ENCODE results near the gene MAN2B1. TPM values are rescaled to one million over a fixed set of nuclear protein-coding genes. Genes with fewer than 3 reads are reported as not detected.

MAN2B1 gene
- total and polyA plus RNA-seq, 2 of the 13 experiments (the other 11 are each of a cell fraction or from before 2014, with no cell fraction given): 23.6 to 23.8 TPM

DNA sequence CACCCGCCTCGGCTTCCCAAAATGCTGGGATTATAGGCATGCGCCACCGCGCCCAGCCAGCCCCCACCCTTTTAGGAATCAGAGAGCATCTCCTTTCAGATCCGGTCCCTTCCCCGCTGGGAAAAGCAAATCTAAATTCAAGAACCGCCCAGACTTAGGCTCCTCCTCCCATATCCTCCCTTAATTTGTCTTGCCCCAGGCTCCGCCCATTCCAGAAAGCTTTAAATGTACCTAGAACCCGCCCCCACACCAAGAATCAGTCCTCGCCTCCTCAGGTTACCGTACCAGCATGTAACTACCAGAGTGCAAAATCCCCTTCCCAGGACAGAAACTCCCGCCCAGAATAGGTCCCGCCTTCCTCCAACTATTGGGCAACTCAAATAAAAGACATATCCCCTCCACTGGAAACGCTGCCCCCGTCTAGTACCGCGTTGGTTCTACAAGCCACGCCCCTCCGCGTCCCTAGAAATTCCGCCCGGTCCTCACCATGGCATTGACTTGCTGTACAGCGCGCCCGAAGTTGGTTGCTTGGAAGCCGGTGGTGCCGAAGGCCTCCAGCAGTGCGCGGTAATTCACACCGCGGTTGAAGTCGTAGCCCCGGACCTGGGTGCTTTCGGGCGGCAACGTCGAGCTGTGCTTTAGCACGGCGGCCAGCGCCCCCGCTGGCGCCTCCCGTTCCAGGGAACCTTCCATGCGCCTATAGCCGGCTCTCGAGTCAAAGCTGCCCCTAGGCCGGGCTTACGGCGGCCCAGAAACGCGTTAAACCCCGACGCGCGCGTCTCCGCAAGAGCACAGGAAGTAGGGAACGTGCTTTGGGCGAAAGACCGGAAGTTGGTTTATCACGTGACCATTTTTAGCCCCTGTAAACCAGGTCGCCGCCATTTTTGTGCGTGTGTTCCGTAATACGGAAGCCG, 14.8 kb upstream of the MAN2B1 start, which contains the start of gene DHPS (continued):
- TF ChIP-seq ZFP37 (CRISPR knock-in tag; IDR thresholded peaks at IDR 0.05; ENCODE audit: borderline replicate concordance) (no peak), ZNF224 (CRISPR knock-in tag; IDR thresholded peaks at IDR 0.05) (peak; percentile 51; the same call in 1 of the 2 replicates), NFKBIZ (CRISPR knock-in tag; IDR thresholded peaks at IDR 0.05) (0 out of 2 replicates have a peak, but pooled peaks have one; percentile 45), CCDC6 (CRISPR knock-in tag; IDR thresholded peaks at IDR 0.05) (no peak), DMTF1 (CRISPR knock-in tag; IDR thresholded peaks at IDR 0.05) (no peak), NFIC (IDR thresholded peaks at IDR 0.05; ENCODE audit: low read length) (no peak), ZNF160 (CRISPR knock-in tag; IDR thresholded peaks at IDR 0.05) (peak; percentile 75), ZMYM2 (CRISPR knock-in tag; IDR thresholded peaks at IDR 0.05) (no peak; the same call in 1 of the 2 replicates), SMYD3 (CRISPR knock-in tag; IDR thresholded peaks at IDR 0.05) (0 out of 2 replicates have a peak, but pooled peaks have one; percentile 70), JUNB (CRISPR knock-in tag; IDR thresholded peaks at IDR 0.05; ENCODE audit: borderline replicate concordance) (peak; percentile 54), ZNF431 (CRISPR knock-in tag; IDR thresholded peaks at IDR 0.05; ENCODE audit: borderline replicate concordance, low read depth) (no peak), KLF9 (CRISPR knock-in tag; IDR thresholded peaks at IDR 0.05; ENCODE audit: low read depth) (no peak), NR2F2 (IDR thresholded peaks at IDR 0.05; ENCODE audit: borderline replicate concordance, low read depth) (no peak; the same call in 1 of the 2 replicates), ONECUT2 (CRISPR knock-in tag; IDR thresholded peaks at IDR 0.05) (no peak), ZNF660 (CRISPR knock-in tag; IDR thresholded peaks at IDR 0.05; ENCODE audit: borderline replicate concordance, low read depth) (no peak), ZNF383 (CRISPR knock-in tag; IDR thresholded peaks at IDR 0.05; ENCODE audit: borderline replicate concordance) (no peak), EEA1 (CRISPR knock-in tag; IDR thresholded peaks at IDR 0.05; ENCODE audit: borderline replicate concordance) (no peak), CEBPG (CRISPR knock-in tag; IDR thresholded peaks at IDR 0.05) (peak; percentile 91), CHD2 (IDR thresholded peaks at IDR 0.05; ENCODE audit: low read depth, low read length) (peak; percentile 74), MAF1 (CRISPR knock-in tag; IDR thresholded peaks at IDR 0.05; ENCODE audit: borderline replicate concordance) (0 out of 2 replicates have a peak, but pooled peaks have one; percentile 38), GTF3A (CRISPR knock-in tag; conservative IDR thresholded peaks at IDR 0.05) (no peak), TFAP4 (IDR thresholded peaks at IDR 0.05; ENCODE audit: borderline replicate concordance, low read depth) (0 out of 2 replicates have a peak, but pooled peaks have one; percentile 10)
- TF ChIP-seq, protein P1, sequence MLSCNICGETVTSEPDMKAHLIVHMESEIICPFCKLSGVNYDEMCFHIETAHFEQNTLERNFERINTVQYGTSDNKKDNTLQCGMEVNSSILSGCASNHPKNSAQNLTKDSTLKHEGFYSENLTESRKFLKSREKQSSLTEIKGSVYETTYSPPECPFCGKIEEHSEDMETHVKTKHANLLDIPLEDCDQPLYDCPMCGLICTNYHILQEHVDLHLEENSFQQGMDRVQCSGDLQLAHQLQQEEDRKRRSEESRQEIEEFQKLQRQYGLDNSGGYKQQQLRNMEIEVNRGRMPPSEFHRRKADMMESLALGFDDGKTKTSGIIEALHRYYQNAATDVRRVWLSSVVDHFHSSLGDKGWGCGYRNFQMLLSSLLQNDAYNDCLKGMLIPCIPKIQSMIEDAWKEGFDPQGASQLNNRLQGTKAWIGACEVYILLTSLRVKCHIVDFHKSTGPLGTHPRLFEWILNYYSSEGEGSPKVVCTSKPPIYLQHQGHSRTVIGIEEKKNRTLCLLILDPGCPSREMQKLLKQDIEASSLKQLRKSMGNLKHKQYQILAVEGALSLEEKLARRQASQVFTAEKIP (CRISPR knock-in tag; IDR thresholded peaks at IDR 0.05; ENCODE audit: borderline replicate concordance): no peak
- TF ChIP-seq, protein P2, sequence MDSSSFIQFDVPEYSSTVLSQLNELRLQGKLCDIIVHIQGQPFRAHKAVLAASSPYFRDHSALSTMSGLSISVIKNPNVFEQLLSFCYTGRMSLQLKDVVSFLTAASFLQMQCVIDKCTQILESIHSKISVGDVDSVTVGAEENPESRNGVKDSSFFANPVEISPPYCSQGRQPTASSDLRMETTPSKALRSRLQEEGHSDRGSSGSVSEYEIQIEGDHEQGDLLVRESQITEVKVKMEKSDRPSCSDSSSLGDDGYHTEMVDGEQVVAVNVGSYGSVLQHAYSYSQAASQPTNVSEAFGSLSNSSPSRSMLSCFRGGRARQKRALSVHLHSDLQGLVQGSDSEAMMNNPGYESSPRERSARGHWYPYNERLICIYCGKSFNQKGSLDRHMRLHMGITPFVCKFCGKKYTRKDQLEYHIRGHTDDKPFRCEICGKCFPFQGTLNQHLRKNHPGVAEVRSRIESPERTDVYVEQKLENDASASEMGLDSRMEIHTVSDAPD (CRISPR knock-in tag; IDR thresholded peaks at IDR 0.05): no peak

All from HepG2 (cell line).